Measurements from ENCODE around the gene KIF6.

GRCh38 chr6:39695447-39695846, 29.8 kb downstream of the KIF6 start:
- no peak for TF ChIP-seq CTCF (IDR thresholded peaks at IDR 0.05; ENCODE audit: insufficient read depth, low read length)
- no peak for TF ChIP-seq GABPA (IDR thresholded peaks at IDR 0.05; ENCODE audit: low read depth)
- TF ChIP-seq POLR2AphosphoS5 (IDR thresholded peaks at IDR 0.05; ENCODE audit: low read depth) = no peak
- no peak for TF ChIP-seq SPI1 (IDR thresholded peaks at IDR 0.05; ENCODE audit: borderline replicate concordance, low read depth)
